Kidney epithelial cell (primary cell): ENCODE results near the gene DGKD. TPM values are rescaled to one million over a fixed set of nuclear protein-coding genes. Genes with fewer than 3 reads are reported as not detected.

ENCODE experiments used
- DNase-seq: peaks from one replicate; pipeline ENCODE4 v3.0.0-alpha.2; 2010; ENCODE audit warnings: low read depth
- H3K27me3 ChIP-seq: 2 replicates; pipeline ENCODE4 v1.6.0; 2011; ENCODE audit warnings: low read length; ENCODE audit not compliant: control insufficient read depth, insufficient read depth
- H3K36me3 ChIP-seq: 2 replicates; pipeline ENCODE4 v1.5.1; 2011; ENCODE audit warnings: low read length; ENCODE audit not compliant: control insufficient read depth, insufficient read depth
- H3K4me3 ChIP-seq: 2 replicates; pipeline ENCODE4 v1.5.1; 2011; ENCODE audit warnings: low read depth, mild to moderate bottlenecking, control low read depth, low read length
- CTCF ChIP-seq: IDR thresholded peaks from 2 replicates; pipeline ENCODE4 v1.5.1; 2011; ENCODE audit warnings: mild to moderate bottlenecking, moderate library complexity, low read length, control low read depth, inconsistent platforms; ENCODE audit not compliant: insufficient read depth, poor library complexity, severe bottlenecking
- total RNA-seq: library from RNA; depleted of rRNA; stranded (reverse); fragments of >200 nt; gene quantifications from 2 replicates; pipeline ENCODE4 v1.2.3, GENCODE V29; 2015

Gene DGKD
- total RNA-seq, 1 donor from 2014 or later, result 16.0 TPM

- peaks cover 1% of the 10 kb centered on the region for H3K36me3 ChIP-seq
- DNase-seq, result no peak
- H3K27me3 ChIP-seq, result no peaks in the 10 kb centered on the region
- no peak overlapping the region for H3K4me3 ChIP-seq
- TF ChIP-seq CTCF, result no peak
Measured at GRCh38 chr2:233353101-233353768, 1.1 kb upstream of the DGKD start.

- no peak for TF ChIP-seq CTCF
- H3K36me3 ChIP-seq, result peaks cover 1% of the 10 kb centered on the region
- H3K27me3 ChIP-seq, result no peaks in the 10 kb centered on the region
- peak overlapping the region; percentile 53 for H3K4me3 ChIP-seq
- DNase-seq, result no peak
Measured at GRCh38 chr2:233354500-233354924, 218 bp downstream of the DGKD start.

GRCh38 chr2:233354971-233355574, 779 bp downstream of the DGKD start:
- H3K36me3 ChIP-seq, result peaks cover 1% of the 10 kb centered on the region
- no peaks in the 10 kb centered on the region for H3K27me3 ChIP-seq
- DNase-seq, result no peak
- no peak for TF ChIP-seq CTCF
- H3K4me3 ChIP-seq, result peak overlapping the region; percentile 53

- Histone ChIP-seq H3K4me3 (no peak overlapping the region), H3K27me3 (no peaks in the 10 kb centered on the region), H3K36me3 (peaks cover 1% of the 10 kb centered on the region)
- no peak for DNase-seq
- no peak for TF ChIP-seq CTCF
Measured at GRCh38 chr2:233355916-233356315, 1.6 kb downstream of the DGKD start.

- no peak overlapping the region for H3K4me3 ChIP-seq
- no peak for TF ChIP-seq CTCF
- H3K27me3 ChIP-seq, result no peaks in the 10 kb centered on the region
- peaks cover 3% of the 10 kb centered on the region for H3K36me3 ChIP-seq
- DNase-seq, result no peak
Measured at GRCh38 chr2:233356546-233357308, 2.4 kb downstream of the DGKD start.
